Transverse colon (tissue), 4 donors: ENCODE data around the gene RASSF6. TPM values are rescaled to one million over a fixed set of nuclear protein-coding genes. Genes with fewer than 3 reads are reported as not detected.

Experiments
- DNase-seq: peaks from one replicate; pipeline ENCODE4 v3.0.0-alpha.2; 2019
- H3K27ac ChIP-seq, 4 donors: fragments of 200-600 bp; sonication (generic); 2 replicates each; pipeline ENCODE4 v1.5.1; 2016 to 2018; ENCODE audit warnings: inconsistent platforms in 4 of 4
- H3K27me3 ChIP-seq: fragments of 200-600 bp; sonication (generic); 2 replicates; pipeline ENCODE4 v1.5.1; 2017; ENCODE audit warnings: inconsistent platforms
- H3K36me3 ChIP-seq, 4 donors: fragments of 200-600 bp; sonication (generic); 2 replicates each; pipeline ENCODE4 v1.5.1; 2017 to 2019; ENCODE audit warnings: inconsistent platforms in 4 of 4
- H3K4me1 ChIP-seq, 4 donors: fragments of 200-600 bp; sonication (generic); 2 replicates each; pipeline ENCODE4 v1.5.1; 2017 to 2020; ENCODE audit warnings: inconsistent platforms in 4 of 4
- H3K4me3 ChIP-seq, 4 donors: fragments of 200-600 bp; sonication (generic); 1 replicate in 1 of 4; 2 replicates in 3 of 4; pipeline versions ENCODE4 v1.5.1 to v1.6.1; 2017 to 2019; ENCODE audit warnings: inconsistent platforms in 4 of 4
- H3K9me3 ChIP-seq, 2 donors: fragments of 200-600 bp; sonication (generic); 2 replicates each; pipeline ENCODE4 v1.5.1; 2017 to 2019; ENCODE audit warnings: inconsistent platforms in 2 of 2
- EP300 ChIP-seq: sonication (generic); formaldehyde crosslinking; IDR thresholded peaks from one replicate; pipeline ENCODE4 v1.6.1; 2017; ENCODE audit warnings: antibody characterized with exemption, low read depth
- POLR2A ChIP-seq: fragments of 450-650 bp; IDR thresholded peaks from one replicate; pipeline ENCODE4 v1.6.1; 2016; ENCODE audit warnings: antibody characterized with exemption, mild to moderate bottlenecking, moderate library complexity
- POLR2AphosphoS5 ChIP-seq, 3 donors: sonication (generic); formaldehyde crosslinking; IDR thresholded peaks; one replicate each; pipeline ENCODE4 v1.6.1; 2016; ENCODE audit warnings: antibody characterized with exemption in 3 of 3
- WGBS, 2 donors: methylation state at CpG; one replicate each; pipeline ENCODE4 v1.1.5; 2018; ENCODE audit warnings: low coverage in 1 of 2; 5-methylcytosine and 5-hydroxymethylcytosine counted together
- in situ Hi-C, 4 donors: fragments of 200-750 bp; cut with MboI; loops; one replicate each; pipeline versions ENCODE4 v1.15.0 to v1.15.1; 2017; ENCODE audit warnings: low sequenced_read_pairs in 3 of 4, low pct_ligation_motif_present in 1 of 4, low pct_unique_long_range_greater_than_20kb in 1 of 4
- intact Hi-C: fragments of 100-400 bp; cut with DNase I; formaldehyde crosslinking; loops from one replicate; pipeline ENCODE4 v1.15.1; 2023; ENCODE audit warnings: low total_unique reads
- total RNA-seq, 4 donors: library from RNA; depleted of rRNA; stranded (reverse); fragments of >200 nt; gene quantifications; one replicate each; pipeline ENCODE4 v1.1.0, GENCODE V29; 2016
- TF ChIP-seq, protein P1 (sequence below), 5 experiments: fragments of 200-600 bp in 3 of 5; fragments of 450-650 bp in 2 of 5; sonication (generic) in 3 of 5; IDR thresholded peaks; 1 replicate in 2 of 5; 2 replicates in 3 of 5; pipeline ENCODE4 v1.5.1; 2016 to 2017; ENCODE audit warnings: antibody characterized with exemption in 5 of 5, inconsistent platforms in 3 of 5, mild to moderate bottlenecking in 2 of 5, moderate library complexity in 1 of 5

Gene RASSF6
- total RNA-seq, 4 donors from 2014 or later = 30.7 to 49.4 (median 41.1) TPM

DNA sequence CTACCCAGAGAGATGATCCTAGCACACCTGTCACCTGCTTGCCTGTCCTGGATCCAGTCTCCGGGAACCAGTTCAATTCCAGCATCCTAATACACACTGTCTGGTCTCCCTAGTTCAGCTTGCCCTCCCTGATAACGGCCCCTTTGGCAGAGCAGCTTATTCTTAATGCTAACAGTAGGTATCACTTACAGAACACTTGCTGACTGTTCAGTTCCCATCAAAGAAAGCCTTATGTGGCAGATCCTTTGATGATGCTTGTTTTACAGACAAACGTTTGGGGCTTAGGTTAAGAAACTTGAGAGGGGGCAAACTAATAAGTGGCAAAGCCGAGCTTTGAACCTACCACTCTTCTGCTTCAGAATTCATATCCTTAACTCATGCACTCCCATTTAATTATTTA lies 890 bp downstream of the RASSF6 start:
- Histone ChIP-seq H3K27ac (peak overlapping the region; percentile 74 to 85 (median 80)), H3K27me3 (peaks cover 10% of the 10 kb centered on the region), H3K9me3 (no peaks in the 10 kb centered on the region), H3K4me1 (peaks cover 0 to 20% (median 6%) of the 10 kb centered on the region in 4 donors), H3K36me3 (no peaks in the 10 kb centered on the region), H3K4me3 (peak overlapping the region in 3 of 4 donors; percentile 43 to 56 (median 45))
- in situ Hi-C loops = no loop called here
- TF ChIP-seq POLR2AphosphoS5 (IDR thresholded peaks at IDR 0.05) = no peak
- TF ChIP-seq POLR2A = no peak
- TF ChIP-seq EP300 = no peak
- TF ChIP-seq, protein P1, sequence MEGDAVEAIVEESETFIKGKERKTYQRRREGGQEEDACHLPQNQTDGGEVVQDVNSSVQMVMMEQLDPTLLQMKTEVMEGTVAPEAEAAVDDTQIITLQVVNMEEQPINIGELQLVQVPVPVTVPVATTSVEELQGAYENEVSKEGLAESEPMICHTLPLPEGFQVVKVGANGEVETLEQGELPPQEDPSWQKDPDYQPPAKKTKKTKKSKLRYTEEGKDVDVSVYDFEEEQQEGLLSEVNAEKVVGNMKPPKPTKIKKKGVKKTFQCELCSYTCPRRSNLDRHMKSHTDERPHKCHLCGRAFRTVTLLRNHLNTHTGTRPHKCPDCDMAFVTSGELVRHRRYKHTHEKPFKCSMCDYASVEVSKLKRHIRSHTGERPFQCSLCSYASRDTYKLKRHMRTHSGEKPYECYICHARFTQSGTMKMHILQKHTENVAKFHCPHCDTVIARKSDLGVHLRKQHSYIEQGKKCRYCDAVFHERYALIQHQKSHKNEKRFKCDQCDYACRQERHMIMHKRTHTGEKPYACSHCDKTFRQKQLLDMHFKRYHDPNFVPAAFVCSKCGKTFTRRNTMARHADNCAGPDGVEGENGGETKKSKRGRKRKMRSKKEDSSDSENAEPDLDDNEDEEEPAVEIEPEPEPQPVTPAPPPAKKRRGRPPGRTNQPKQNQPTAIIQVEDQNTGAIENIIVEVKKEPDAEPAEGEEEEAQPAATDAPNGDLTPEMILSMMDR (IDR thresholded peaks at IDR 0.05) = no peak
- intact Hi-C loops = no loop called here
- WGBS, 2 donors = 38 to 45% methylated on average over 2 to 4 of the region's 4 CpGs
- DNase-seq = no peak

DNA sequence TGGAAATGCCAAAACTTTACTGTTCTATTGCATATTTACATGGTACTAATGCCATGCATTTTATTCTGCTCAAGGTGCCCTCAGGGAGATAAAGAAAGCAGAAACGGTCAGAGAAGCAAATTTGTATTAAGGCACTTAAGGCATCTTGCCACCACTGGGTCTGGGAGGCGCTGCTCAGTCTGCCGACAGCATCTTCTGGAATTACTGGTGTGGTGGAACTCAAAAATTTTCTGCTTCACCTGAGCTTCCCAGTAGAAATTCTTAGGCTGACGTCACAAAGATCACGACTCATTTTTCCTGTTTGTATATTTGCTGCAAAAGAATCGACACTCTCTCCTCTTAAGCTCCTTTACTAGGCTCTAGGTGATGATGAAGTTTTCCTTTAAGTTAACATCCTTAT lies 3.0 kb downstream of the RASSF6 start:
- intact Hi-C loops (no loop called here), in situ Hi-C loops (no loop called here)
- Histone ChIP-seq H3K27me3 (peaks cover 10% of the 10 kb centered on the region), H3K27ac (no peak overlapping the region), H3K9me3 (no peaks in the 10 kb centered on the region), H3K4me1 (peaks cover 0 to 34% (median 13%) of the 10 kb centered on the region in 4 donors), H3K36me3 (no peaks in the 10 kb centered on the region), H3K4me3 (no peak overlapping the region)
- TF ChIP-seq, protein P1 (IDR thresholded peaks at IDR 0.05) = no peak
- no peak for TF ChIP-seq POLR2AphosphoS5 (IDR thresholded peaks at IDR 0.05)
- TF ChIP-seq EP300 = no peak
- no peak for TF ChIP-seq POLR2A
- WGBS, 2 donors = 64 to 65% methylated on average over 6 of the region's 6 CpGs
- no peak for DNase-seq

DNA sequence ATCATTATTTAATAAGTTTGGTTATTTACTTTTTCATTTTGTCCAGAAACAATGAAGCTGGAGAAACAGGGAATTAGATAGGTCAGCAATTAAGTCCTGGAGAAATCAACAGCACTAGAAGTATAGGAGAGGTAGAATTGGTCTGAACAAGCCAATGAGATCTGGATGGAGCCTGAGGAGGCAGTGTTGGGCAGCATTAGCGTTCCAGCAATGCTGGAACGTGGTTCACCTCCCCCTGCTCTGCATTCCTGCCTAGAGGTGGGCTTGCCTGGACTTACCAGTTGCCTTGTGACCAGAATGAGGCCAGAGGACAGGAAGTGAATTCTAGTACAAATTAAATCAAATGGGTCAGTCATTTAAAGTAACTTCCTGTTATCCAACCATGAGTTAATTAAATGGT lies 4.6 kb downstream of the RASSF6 start:
- 60% methylated on average over 2 of the region's 2 CpGs; no CpG with 5 or more reads in 1 of the 2 donors for WGBS, 2 donors
- H3K4me3 ChIP-seq = no peak overlapping the region
- H3K27ac ChIP-seq = no peak overlapping the region
- H3K27me3 ChIP-seq = peaks cover 7% of the 10 kb centered on the region
- no peaks in the 10 kb centered on the region for H3K36me3 ChIP-seq
- TF ChIP-seq, protein P1 (IDR thresholded peaks at IDR 0.05) = no peak
- TF ChIP-seq POLR2AphosphoS5 (IDR thresholded peaks at IDR 0.05) = no peak
- TF ChIP-seq POLR2A = no peak
- no peak for TF ChIP-seq EP300
- H3K4me1 ChIP-seq = peaks cover 3 to 19% (median 12%) of the 10 kb centered on the region in 4 donors
- no peak for DNase-seq
- H3K9me3 ChIP-seq = no peaks in the 10 kb centered on the region
- intact Hi-C loops (no loop called here), in situ Hi-C loops (no loop called here)

DNA sequence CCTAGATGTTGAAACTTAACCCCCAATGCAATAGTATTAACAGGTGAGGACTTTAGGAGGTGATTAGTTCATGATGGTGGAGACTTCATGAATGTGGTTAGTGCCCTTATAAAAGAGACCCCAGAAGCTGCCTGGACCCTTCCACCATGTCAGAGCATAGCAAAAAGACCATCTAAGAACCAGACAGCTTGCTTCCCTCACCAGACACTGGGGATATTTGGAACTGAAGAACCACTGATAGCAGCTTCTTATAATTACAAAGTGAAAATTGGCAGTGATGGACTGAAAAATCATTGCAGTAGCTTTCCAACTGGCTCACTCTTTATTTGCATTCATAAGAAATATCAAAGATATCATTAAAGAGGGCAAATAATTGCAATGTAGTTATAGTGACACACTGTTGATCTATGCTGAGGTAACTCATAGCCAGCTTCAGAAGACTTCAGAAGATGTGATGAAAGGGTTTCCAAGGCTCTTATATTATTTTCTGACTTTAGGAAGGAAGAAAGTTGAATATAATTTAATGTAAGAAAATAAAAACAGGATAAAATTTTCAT lies 5.8 kb downstream of the RASSF6 start:
- no peak for DNase-seq
- intact Hi-C loops (no loop called here), in situ Hi-C loops (no loop called here)
- TF ChIP-seq EP300 (no peak), POLR2AphosphoS5 (IDR thresholded peaks at IDR 0.05) (no peak), POLR2A (no peak)
- TF ChIP-seq, protein P1 (IDR thresholded peaks at IDR 0.05) = no peak
- no peaks in the 10 kb centered on the region for H3K9me3 ChIP-seq
- no peaks in the 10 kb centered on the region for H3K36me3 ChIP-seq
- no peak overlapping the region for H3K27ac ChIP-seq
- H3K4me1 ChIP-seq = peaks cover 12 to 31% (median 22%) of the 10 kb centered on the region in 4 donors
- H3K27me3 ChIP-seq = no peaks in the 10 kb centered on the region
- no peak overlapping the region for H3K4me3 ChIP-seq
